HCT116 (cell line): ENCODE data around the gene ROR2. TPM values are rescaled to one million over a fixed set of nuclear protein-coding genes. Genes with fewer than 3 reads are reported as not detected.

Experiments used
- ATAC-seq: fragments of 200-7000 bp; cut with Tn5 transposase; 2 replicates; pipeline ENCODE4 v1.9.1; 2020; ENCODE audit warnings: mild to moderate bottlenecking, moderate library complexity
- BruUV-seq: library from RNA; stranded (reverse); fragments of 400-500 nt; replicated peaks from 2 replicates; lab custom pipeline; 2021; lab: Mats Ljungman, UMichigan
- CTCF ChIA-PET: fragments of 300-600 bp; sonication (Branson Sonifier 250); formaldehyde crosslinking; loops from one replicate; lab custom pipeline; 2021; ENCODE audit warnings: antibody characterized with exemption; lab: Charles Lee
- POLR2A ChIA-PET: fragments of 300-600, 350-600 bp; sonication (Branson Sonifier 250); formaldehyde crosslinking; loops from one replicate; lab custom pipeline; 2021; ENCODE audit warnings: antibody characterized with exemption; lab: Charles Lee
- RAD21 ChIA-PET, 2 experiments: fragments of 300-600 bp; sonication (Branson Sonifier 250); formaldehyde crosslinking; loops; one replicate each; lab custom pipeline; 2023; ENCODE audit warnings: low total read pairs in 2 of 2; ENCODE audit not compliant: uncharacterized antibody in 2 of 2, unreplicated experiment in 2 of 2, low non-redundant PET in 1 of 2; lab: Charles Lee
- DNase-seq: peaks from one replicate; pipeline ENCODE4 v3.0.0-alpha.2; 2010; ENCODE audit warnings: low read depth, low spot score
- H2AFZ ChIP-seq: fragments of 200-600 bp; shearing (Covaris generic), sonication (generic); 2 replicates; pipeline ENCODE4 v1.6.1; 2017; ENCODE audit warnings: low read depth, mixed run types, mixed read lengths, antibody characterized with exemption, low read length; ENCODE audit not compliant: poor library complexity, severe bottlenecking
- H3K27ac ChIP-seq: 2 replicates; pipeline ENCODE4 v1.5.1; 2012; ENCODE audit warnings: low read depth, low read length
- H3K27me3 ChIP-seq: fragments of 200-600 bp; sonication (generic); 2 replicates; pipeline ENCODE4 v1.6.1; 2016; ENCODE audit warnings: mixed run types, low read length, mixed read lengths; ENCODE audit not compliant: insufficient read depth
- H3K36me3 ChIP-seq, 2 experiments: fragments of 200-500 bp in 1 of 2; fragments of 200-600 bp in 1 of 2; sonication (Bioruptor generic) in 1 of 2; sonication (generic) in 1 of 2; 2 replicates each; pipeline versions ENCODE4 v1.5.1 to v1.6.1; 2014 to 2016; ENCODE audit warnings: low read length in 2 of 2, inconsistent platforms in 1 of 2, mixed read lengths in 1 of 2, mixed run types in 1 of 2; ENCODE audit not compliant: insufficient read depth in 2 of 2, control insufficient read depth in 1 of 2
- H3K4me1 ChIP-seq, 2 experiments: fragments of 200-600 bp in 1 of 2; sonication (generic) in 1 of 2; 2 replicates each; pipeline versions ENCODE4 v1.5.1 to v1.6.1; 2012 to 2017; ENCODE audit warnings: low read length in 2 of 2, inconsistent platforms in 1 of 2, mild to moderate bottlenecking in 1 of 2, mixed read lengths in 1 of 2, mixed run types in 1 of 2, moderate library complexity in 1 of 2; ENCODE audit not compliant: insufficient read depth in 2 of 2, control insufficient read depth in 1 of 2
- H3K4me2 ChIP-seq: fragments of 200-600 bp; sonication (generic); 2 replicates; pipeline ENCODE4 v1.6.1; 2017; ENCODE audit warnings: mixed run types, low read length, mixed read lengths
- H3K4me3 ChIP-seq, 2 experiments: fragments of 200-600 bp in 1 of 2; sonication (generic) in 1 of 2; replicated peaks in 1 of 2; 2 replicates each; pipeline ENCODE4 v1.5.1; 2011 to 2016; ENCODE audit warnings: low read length in 2 of 2, control low read depth in 1 of 2, low read depth in 1 of 2, mild to moderate bottlenecking in 1 of 2, mixed read lengths in 1 of 2, mixed run types in 1 of 2
- H3K79me2 ChIP-seq: fragments of 200-600 bp; sonication (generic); 2 replicates; pipeline ENCODE4 v1.6.1; 2017; ENCODE audit warnings: mild to moderate bottlenecking, mixed run types, low read length, moderate library complexity, mixed read lengths; ENCODE audit not compliant: insufficient read depth
- H3K9ac ChIP-seq: fragments of 200-600 bp; sonication (generic); 2 replicates; pipeline ENCODE4 v1.6.1; 2016; ENCODE audit warnings: low read length, mixed read lengths
- H3K9me2 ChIP-seq: fragments of 200-600 bp; sonication (generic), shearing (Covaris generic); 2 replicates; pipeline ENCODE4 v1.6.1; 2017; ENCODE audit warnings: mixed run types, mild to moderate bottlenecking, moderate library complexity; ENCODE audit not compliant: insufficient read depth
- H3K9me3 ChIP-seq, 2 experiments: fragments of 200-500 bp in 1 of 2; fragments of 200-600 bp in 1 of 2; sonication (Bioruptor generic) in 1 of 2; sonication (generic) in 1 of 2; 2 replicates each; pipeline ENCODE4 v1.6.1; 2014 to 2017; ENCODE audit warnings: low read length in 2 of 2, mixed read lengths in 2 of 2, inconsistent platforms in 1 of 2, low read depth in 1 of 2, mild to moderate bottlenecking in 1 of 2, mixed run types in 1 of 2, moderate library complexity in 1 of 2; ENCODE audit not compliant: control insufficient read depth in 1 of 2, insufficient read depth in 1 of 2
- H4K20me1 ChIP-seq: fragments of 200-600 bp; sonication (generic), shearing (Covaris generic); 2 replicates; pipeline ENCODE4 v1.6.1; 2017; ENCODE audit warnings: mixed run types, mild to moderate bottlenecking, moderate library complexity; ENCODE audit not compliant: insufficient read depth
- CBX3 ChIP-seq: IDR thresholded peaks from 2 replicates; pipeline ENCODE4 v1.6.1; 2012; ENCODE audit warnings: low read depth
- CEBPB ChIP-seq: IDR thresholded peaks from 2 replicates; pipeline ENCODE4 v1.6.1; 2012; ENCODE audit warnings: low read depth
- EZH2 ChIP-seq: fragments of 200-600 bp; sonication (generic); IDR thresholded peaks from 2 replicates; pipeline ENCODE4 v1.6.1; 2017; ENCODE audit warnings: antibody characterized with exemption, mixed run types
- EZH2phosphoT487 ChIP-seq: fragments of 200-600 bp; IDR thresholded peaks from 2 replicates; pipeline ENCODE4 v1.6.1; 2018; ENCODE audit warnings: antibody characterized with exemption, borderline replicate concordance
- FOSL1 ChIP-seq: IDR thresholded peaks from 2 replicates; pipeline ENCODE4 v1.6.1; 2012; ENCODE audit warnings: low read depth
- MAX ChIP-seq: IDR thresholded peaks from 2 replicates; pipeline ENCODE4 v1.6.1; 2012
- POLR2A ChIP-seq: IDR thresholded peaks from 2 replicates; pipeline ENCODE4 v1.7.0; 2011; ENCODE audit warnings: borderline replicate concordance; ENCODE audit not compliant: insufficient read depth, insufficient read length; ENCODE audit errors: extremely low read depth
- POLR2AphosphoS5 ChIP-seq: IDR thresholded peaks from 2 replicates; pipeline ENCODE4 v1.6.1; 2011; ENCODE audit warnings: mild to moderate bottlenecking, low read depth, low read length, moderate library complexity
- RAD21 ChIP-seq: IDR thresholded peaks from 2 replicates; pipeline ENCODE4 v1.6.1; 2012; ENCODE audit warnings: low read depth, mild to moderate bottlenecking
- REST ChIP-seq: IDR thresholded peaks from 2 replicates; pipeline ENCODE4 v1.6.1; 2012; ENCODE audit warnings: low read depth
- TCF7L2 ChIP-seq: IDR thresholded peaks from 2 replicates; pipeline ENCODE4 v1.7.0; 2011; ENCODE audit warnings: borderline replicate concordance, inconsistent platforms; ENCODE audit not compliant: insufficient read depth, insufficient read length; ENCODE audit errors: extremely low read depth
- YY1 ChIP-seq: IDR thresholded peaks from 2 replicates; pipeline ENCODE4 v1.6.1; 2011; ENCODE audit warnings: low read length, low read depth, moderate library complexity, mild to moderate bottlenecking; ENCODE audit not compliant: insufficient replicate concordance; ENCODE audit errors: extremely low read depth
- ZFX ChIP-seq: fragments of 450-650 bp; IDR thresholded peaks from 2 replicates; pipeline ENCODE4 v1.6.1; 2017
- ZNF274 ChIP-seq: fragments of 200-500 bp; sonication (Bioruptor generic); IDR thresholded peaks from 2 replicates; pipeline ENCODE4 v1.6.1; 2014; ENCODE audit warnings: mild to moderate bottlenecking, low read depth, low read length, inconsistent platforms
- intact Hi-C: fragments of 100-400 bp; cut with micrococcal nuclease; formaldehyde crosslinking; loops from 2 replicates; pipeline ENCODE4 v1.10.0; 2022
- total RNA-seq: library from RNA; stranded (reverse); gene quantifications from one replicate; pipeline ENCODE4 v1.2.1, GENCODE V29; 2021; ENCODE audit not compliant: unreplicated experiment
- TF ChIP-seq, protein P1 (sequence below): IDR thresholded peaks from 2 replicates; pipeline ENCODE4 v1.6.1; 2011; ENCODE audit warnings: mild to moderate bottlenecking, low read length, moderate library complexity; ENCODE audit not compliant: insufficient replicate concordance; ENCODE audit errors: extremely low read depth
- TF ChIP-seq, protein P2 (sequence below), 3 experiments: fragments of 200-600 bp in 1 of 3; sonication (generic) in 1 of 3; IDR thresholded peaks in 2 of 3; conservative IDR thresholded peaks in 1 of 3; 2 replicates each; pipeline ENCODE4 v1.5.1; 2012 to 2017; ENCODE audit warnings: low read depth in 2 of 3, low read length in 2 of 3, antibody characterized with exemption in 1 of 3, borderline replicate concordance in 1 of 3, control low read depth in 1 of 3, mild to moderate bottlenecking in 1 of 3, mixed read lengths in 1 of 3, mixed run types in 1 of 3, moderate library complexity in 1 of 3; ENCODE audit not compliant: insufficient read depth in 1 of 3

ROR2 gene
- total RNA-seq, 1 experiment from 2014 or later = 15.7 TPM

GRCh38 chr9:91812191-91812590 lies 137.8 kb downstream of the ROR2 start:
- CTCF ChIA-PET = no interaction called here

More at GRCh38 chr9:91812191-91812590, 137.8 kb downstream of the ROR2 start:
- no peak overlapping the region for H3K4me3 ChIP-seq
- no TSS peak for BruUV-seq
- TF ChIP-seq FOSL1 (no peak), EZH2phosphoT487 (no peak), MAX (no peak), EZH2 (no peak), CEBPB (no peak), TCF7L2 (no peak), CBX3 (no peak), RAD21 (no peak), ZFX (no peak), POLR2AphosphoS5 (no peak), ZNF274 (no peak), REST (no peak), POLR2A (no peak), YY1 (no peak)
- TF ChIP-seq, protein P1, sequence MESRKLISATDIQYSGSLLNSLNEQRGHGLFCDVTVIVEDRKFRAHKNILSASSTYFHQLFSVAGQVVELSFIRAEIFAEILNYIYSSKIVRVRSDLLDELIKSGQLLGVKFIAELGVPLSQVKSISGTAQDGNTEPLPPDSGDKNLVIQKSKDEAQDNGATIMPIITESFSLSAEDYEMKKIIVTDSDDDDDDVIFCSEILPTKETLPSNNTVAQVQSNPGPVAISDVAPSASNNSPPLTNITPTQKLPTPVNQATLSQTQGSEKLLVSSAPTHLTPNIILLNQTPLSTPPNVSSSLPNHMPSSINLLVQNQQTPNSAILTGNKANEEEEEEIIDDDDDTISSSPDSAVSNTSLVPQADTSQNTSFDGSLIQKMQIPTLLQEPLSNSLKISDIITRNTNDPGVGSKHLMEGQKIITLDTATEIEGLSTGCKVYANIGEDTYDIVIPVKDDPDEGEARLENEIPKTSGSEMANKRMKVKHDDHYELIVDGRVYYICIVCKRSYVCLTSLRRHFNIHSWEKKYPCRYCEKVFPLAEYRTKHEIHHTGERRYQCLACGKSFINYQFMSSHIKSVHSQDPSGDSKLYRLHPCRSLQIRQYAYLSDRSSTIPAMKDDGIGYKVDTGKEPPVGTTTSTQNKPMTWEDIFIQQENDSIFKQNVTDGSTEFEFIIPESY = no peak
- TF ChIP-seq, protein P2, sequence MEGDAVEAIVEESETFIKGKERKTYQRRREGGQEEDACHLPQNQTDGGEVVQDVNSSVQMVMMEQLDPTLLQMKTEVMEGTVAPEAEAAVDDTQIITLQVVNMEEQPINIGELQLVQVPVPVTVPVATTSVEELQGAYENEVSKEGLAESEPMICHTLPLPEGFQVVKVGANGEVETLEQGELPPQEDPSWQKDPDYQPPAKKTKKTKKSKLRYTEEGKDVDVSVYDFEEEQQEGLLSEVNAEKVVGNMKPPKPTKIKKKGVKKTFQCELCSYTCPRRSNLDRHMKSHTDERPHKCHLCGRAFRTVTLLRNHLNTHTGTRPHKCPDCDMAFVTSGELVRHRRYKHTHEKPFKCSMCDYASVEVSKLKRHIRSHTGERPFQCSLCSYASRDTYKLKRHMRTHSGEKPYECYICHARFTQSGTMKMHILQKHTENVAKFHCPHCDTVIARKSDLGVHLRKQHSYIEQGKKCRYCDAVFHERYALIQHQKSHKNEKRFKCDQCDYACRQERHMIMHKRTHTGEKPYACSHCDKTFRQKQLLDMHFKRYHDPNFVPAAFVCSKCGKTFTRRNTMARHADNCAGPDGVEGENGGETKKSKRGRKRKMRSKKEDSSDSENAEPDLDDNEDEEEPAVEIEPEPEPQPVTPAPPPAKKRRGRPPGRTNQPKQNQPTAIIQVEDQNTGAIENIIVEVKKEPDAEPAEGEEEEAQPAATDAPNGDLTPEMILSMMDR (IDR thresholded peaks at IDR 0.05 in 2 of 3, conservative IDR thresholded peaks at IDR 0.05 in 1 of 3; ENCODE audit: borderline replicate concordance in 1 of 3, insufficient read depth in 1 of 3, low read depth in 2 of 3, low read length in 2 of 3) = no peak
- no peaks in the 10 kb centered on the region for H3K4me1 ChIP-seq
- H3K79me2 ChIP-seq = peaks cover 8% of the 10 kb centered on the region; the same call in 1 of the 2 replicates
- H3K9me2 ChIP-seq = no peaks in the 10 kb centered on the region
- no peaks in the 10 kb centered on the region for H3K36me3 ChIP-seq
- no peaks in the 10 kb centered on the region for H3K27me3 ChIP-seq
- DNase-seq (no peak), ATAC-seq (no peak)
- H4K20me1 ChIP-seq = no peaks in the 10 kb centered on the region
- RAD21 ChIA-PET = no interaction called here
- no peaks in the 10 kb centered on the region for H3K9me3 ChIP-seq
- no peak overlapping the region for H3K27ac ChIP-seq
- no peak overlapping the region for H3K4me2 ChIP-seq
- H3K9ac ChIP-seq = no peak overlapping the region
- no peak overlapping the region for H2AFZ ChIP-seq
- POLR2A ChIA-PET = no interaction called here
- intact Hi-C loops = no loop called here
